GM21360 (cell line): ENCODE results near the gene CACNA1B.
"Not testable (repeated sequence)": the region's sequence is repeated elsewhere in the genome, so short reads cannot be mapped to it uniquely, and the experiment has no call there.

ENCODE experiments used
- ATAC-seq: cut with Tn5 transposase; IDR thresholded peaks from one replicate; pipeline ENCODE4 v1.9.1; 2021; ENCODE audit warnings: mild to moderate bottlenecking, moderate library complexity; ENCODE audit not compliant: unreplicated experiment

The CACNA1B gene

GRCh38 chr9:137884547-137884946, 7.0 kb downstream of the CACNA1B start:
- ATAC-seq = not testable (repeated sequence)

- not testable (repeated sequence) for ATAC-seq
These were observed 7.5 kb downstream of the CACNA1B start for GRCh38 chr9:137885121-137885520.

GRCh38 chr9:137888621-137889020, 11.0 kb downstream of the CACNA1B start:
- ATAC-seq = not testable (repeated sequence)

GRCh38 chr9:137889966-137890365, 12.4 kb downstream of the CACNA1B start:
- ATAC-seq = not testable (repeated sequence)

- not testable (repeated sequence) for ATAC-seq
These were observed 13.4 kb downstream of the CACNA1B start for GRCh38 chr9:137890768-137891587.

GRCh38 chr9:137891588-137892423, 14.2 kb downstream of the CACNA1B start:
- ATAC-seq = no peak

GRCh38 chr9:137892424-137893191, 15.0 kb downstream of the CACNA1B start:
- no peak for ATAC-seq

GRCh38 chr9:137893670-137894069, 16.1 kb downstream of the CACNA1B start:
- ATAC-seq = no peak

- ATAC-seq = no peak
These were observed 22.2 kb downstream of the CACNA1B start for GRCh38 chr9:137899551-137900360.

GRCh38 chr9:137900584-137901310, 23.2 kb downstream of the CACNA1B start:
- no peak for ATAC-seq

GRCh38 chr9:137902646-137903045, 25.1 kb downstream of the CACNA1B start:
- no peak for ATAC-seq

- no peak for ATAC-seq
These were observed 28.2 kb downstream of the CACNA1B start for GRCh38 chr9:137905740-137906139.

GRCh38 chr9:137907776-137908175, 30.2 kb downstream of the CACNA1B start:
- ATAC-seq = no peak

- ATAC-seq = no peak
These were observed 35.1 kb downstream of the CACNA1B start for GRCh38 chr9:137912671-137913070.

GRCh38 chr9:137913132-137913531, 35.5 kb downstream of the CACNA1B start:
- ATAC-seq = no peak

GRCh38 chr9:137913771-137914767, 36.5 kb downstream of the CACNA1B start:
- no peak for ATAC-seq

GRCh38 chr9:137916540-137916939, 39.0 kb downstream of the CACNA1B start:
- no peak for ATAC-seq

- ATAC-seq = no peak
These were observed 39.5 kb downstream of the CACNA1B start for GRCh38 chr9:137917116-137917515.
